ENCODE data around the gene TMEM120B.

Gene TMEM120B

GRCh38 chr12:121828826-121829225 lies 116.3 kb downstream of the TMEM120B start:
- Histone ChIP-seq H3K4me3 (ENCODE audit: low read depth in 1 of 2, low read length in 2 of 2) (no peak overlapping the region), H3K36me3 (ENCODE audit: control insufficient read depth in 1 of 2, insufficient read depth in 2 of 2, low read length in 2 of 2) (peaks cover 39 to 71% of the 10 kb centered on the region in 2 donors), H3K4me1 (ENCODE audit: control insufficient read depth in 1 of 2, insufficient read depth in 2 of 2, low read length in 2 of 2) (peaks cover 0 to 9% of the 10 kb centered on the region in 2 donors), H3K9me3 (ENCODE audit: control insufficient read depth in 1 of 2, low read length in 2 of 2) (no peaks in the 10 kb centered on the region), H3K27ac (ENCODE audit: low read length) (no peak overlapping the region), H3K27me3 (ENCODE audit: low read depth, low read length) (no peaks in the 10 kb centered on the region)

- H3K36me3 ChIP-seq (ENCODE audit: control insufficient read depth in 1 of 2, insufficient read depth in 2 of 2, low read length in 2 of 2) = peaks cover 38 to 67% of the 10 kb centered on the region in 2 donors
- no peak overlapping the region for H3K27ac ChIP-seq (ENCODE audit: low read length)
Observed at GRCh38 chr12:121829250-121829918, 116.8 kb downstream of the TMEM120B start.

GRCh38 chr12:121830134-121830533 lies 117.6 kb downstream of the TMEM120B start:
- Histone ChIP-seq H3K36me3 (ENCODE audit: control insufficient read depth in 1 of 2, insufficient read depth in 2 of 2, low read length in 2 of 2) (peaks cover 38 to 64% of the 10 kb centered on the region in 2 donors), H3K4me3 (ENCODE audit: low read depth in 1 of 2, low read length in 2 of 2) (no peak overlapping the region), H3K9me3 (ENCODE audit: control insufficient read depth in 1 of 2, low read length in 2 of 2) (no peaks in the 10 kb centered on the region), H3K4me1 (ENCODE audit: control insufficient read depth in 1 of 2, insufficient read depth in 2 of 2, low read length in 2 of 2) (peaks cover 0 to 9% of the 10 kb centered on the region in 2 donors), H3K27me3 (ENCODE audit: low read depth, low read length) (no peaks in the 10 kb centered on the region), H3K27ac (ENCODE audit: low read length) (no peak overlapping the region)

More at GRCh38 chr12:121829250-121829918, 116.8 kb downstream of the TMEM120B start:
- H3K9me3 ChIP-seq (ENCODE audit: control insufficient read depth in 1 of 2, low read length in 2 of 2) = no peaks in the 10 kb centered on the region
- H3K27me3 ChIP-seq (ENCODE audit: low read depth, low read length) = no peaks in the 10 kb centered on the region
- H3K4me1 ChIP-seq (ENCODE audit: control insufficient read depth in 1 of 2, insufficient read depth in 2 of 2, low read length in 2 of 2) = peaks cover 0 to 9% of the 10 kb centered on the region in 2 donors
- no peak overlapping the region for H3K4me3 ChIP-seq (ENCODE audit: low read depth in 1 of 2, low read length in 2 of 2)

- no peaks in the 10 kb centered on the region for H3K9me3 ChIP-seq (ENCODE audit: control insufficient read depth in 1 of 2, low read length in 2 of 2)
- peaks cover 0 to 9% of the 10 kb centered on the region in 2 donors for H3K4me1 ChIP-seq (ENCODE audit: control insufficient read depth in 1 of 2, insufficient read depth in 2 of 2, low read length in 2 of 2)
- H3K4me3 ChIP-seq (ENCODE audit: low read depth in 1 of 2, low read length in 2 of 2) = no peak overlapping the region
- H3K27me3 ChIP-seq (ENCODE audit: low read depth, low read length) = no peaks in the 10 kb centered on the region
- no peak overlapping the region for H3K27ac ChIP-seq (ENCODE audit: low read length)
- peaks cover 38 to 60% of the 10 kb centered on the region in 2 donors for H3K36me3 ChIP-seq (ENCODE audit: control insufficient read depth in 1 of 2, insufficient read depth in 2 of 2, low read length in 2 of 2)
Observed at GRCh38 chr12:121830588-121831265, 118.2 kb downstream of the TMEM120B start.

All from muscle layer of duodenum (tissue), 2 donors.